Hepatocyte (in vitro differentiated cells): ENCODE data around the gene EIF2D. TPM values are rescaled to one million over a fixed set of nuclear protein-coding genes. Genes with fewer than 3 reads are reported as not detected.
A peak's percentile ranks its signal among the peaks of the same experiment; 100 is the strongest.

Source experiments
- DNase-seq: peaks from one replicate; pipeline ENCODE4 v3.0.0-alpha.2; 2016; ENCODE audit warnings: low spot score
- H2AFZ ChIP-seq: fragments of 200-600 bp; sonication (generic); 2 replicates; pipeline ENCODE4 v1.6.0; 2016; ENCODE audit warnings: antibody characterized with exemption, mild to moderate bottlenecking
- H3K27ac ChIP-seq: fragments of 200-600 bp; sonication (generic); 2 replicates; pipeline ENCODE4 v1.5.1; 2016; ENCODE audit warnings: mild to moderate bottlenecking
- H3K27me3 ChIP-seq: fragments of 200-600 bp; sonication (generic); 2 replicates; pipeline ENCODE4 v1.6.1; 2016
- H3K36me3 ChIP-seq: fragments of 200-600 bp; sonication (generic); replicated peaks from 2 replicates; pipeline ENCODE4 v1.5.1; 2016; ENCODE audit warnings: low read depth; ENCODE audit not compliant: insufficient read depth
- H3K4me1 ChIP-seq: fragments of 200-600 bp; sonication (generic); 2 replicates; pipeline ENCODE4 v1.5.1; 2016; ENCODE audit warnings: mild to moderate bottlenecking, moderate library complexity; ENCODE audit not compliant: insufficient read depth
- H3K4me2 ChIP-seq: fragments of 200-600 bp; sonication (generic); 2 replicates; pipeline ENCODE4 v1.6.0; 2016
- H3K4me3 ChIP-seq: fragments of 200-600 bp; sonication (generic); 2 replicates; pipeline ENCODE4 v1.5.1; 2016; ENCODE audit warnings: mild to moderate bottlenecking
- H3K79me2 ChIP-seq: fragments of 200-600 bp; sonication (generic); 2 replicates; pipeline ENCODE4 v1.6.0; 2017; ENCODE audit warnings: mild to moderate bottlenecking
- H3K9me2 ChIP-seq: fragments of 200-600 bp; sonication (generic); replicated peaks from 2 replicates; pipeline ENCODE4 v1.6.0; 2017; ENCODE audit warnings: mild to moderate bottlenecking; ENCODE audit not compliant: insufficient read depth
- H3K9me3 ChIP-seq: fragments of 200-600 bp; sonication (generic); 2 replicates; pipeline ENCODE4 v1.5.1; 2016; ENCODE audit warnings: low read depth, mild to moderate bottlenecking
- H4K20me1 ChIP-seq: fragments of 200-600 bp; sonication (generic); 2 replicates; pipeline ENCODE4 v1.6.0; 2016; ENCODE audit warnings: mild to moderate bottlenecking; ENCODE audit not compliant: insufficient read depth, poor library complexity, severe bottlenecking
- CTCF ChIP-seq: fragments of 200-600 bp; sonication (generic); IDR thresholded peaks from 2 replicates; pipeline ENCODE4 v1.5.1; 2016; ENCODE audit warnings: antibody characterized with exemption, mild to moderate bottlenecking; ENCODE audit not compliant: poor library complexity
- EZH2 ChIP-seq: fragments of 200-600 bp; sonication (generic); IDR thresholded peaks from 2 replicates; pipeline ENCODE4 v1.6.1; 2016; ENCODE audit warnings: antibody characterized with exemption, mild to moderate bottlenecking, borderline replicate concordance
- EZH2phosphoT487 ChIP-seq: fragments of 200-600 bp; sonication (generic); IDR thresholded peaks from one replicate; pipeline ENCODE4 v1.6.1; 2018; ENCODE audit warnings: antibody characterized with exemption, mild to moderate bottlenecking, low read depth, moderate library complexity; ENCODE audit not compliant: unreplicated experiment, severe bottlenecking
- WGBS: methylation state at CpG from one replicate; pipeline ENCODE4 v1.1.6; 2016; ENCODE audit warnings: low lambda C conversion rate; ENCODE audit errors: missing lambda C conversion rate; 5-methylcytosine and 5-hydroxymethylcytosine counted together
- polyA plus RNA-seq: library from polyadenylated mRNA; unstranded; fragments of >200 nt; fragmentation: Nextera tagmentation; extraction: Ambion mirVana; gene quantifications from 2 replicates; pipeline ENCODE4 v1.2.1, GENCODE V29; 2016
- total RNA-seq: library from RNA; depleted of rRNA; stranded (reverse); fragments of >200 nt; gene quantifications from 2 replicates; pipeline ENCODE4 v1.2.3, GENCODE V29; 2014

The EIF2D gene
- total and polyA plus RNA-seq, 2 experiments from 2014 or later, result 27.7 to 40.4 TPM

GRCh38 chr1:206545351-206545750, 66.9 kb downstream of the EIF2D start:
- Histone ChIP-seq H3K4me2 (no peak overlapping the region), H3K4me3 (no peak overlapping the region), H3K4me1 (no peaks in the 10 kb centered on the region), H4K20me1 (no peaks in the 10 kb centered on the region), H3K9me2 (no peaks in the 10 kb centered on the region), H3K27ac (no peak overlapping the region), H3K79me2 (no peaks in the 10 kb centered on the region), H3K36me3 (no peaks in the 10 kb centered on the region), H3K9me3 (no peaks in the 10 kb centered on the region), H2AFZ (no peak overlapping the region), H3K27me3 (no peaks in the 10 kb centered on the region)
- no peak for DNase-seq
- TF ChIP-seq EZH2, result no peak
- no peak for TF ChIP-seq CTCF
- TF ChIP-seq EZH2phosphoT487, result no peak
- WGBS, result 96% methylated on average over 1 of the region's 1 CpG

GRCh38 chr1:206544562-206545257, 67.6 kb downstream of the EIF2D start:
- Histone ChIP-seq H3K4me1 (no peaks in the 10 kb centered on the region), H3K27me3 (no peaks in the 10 kb centered on the region), H3K27ac (no peak overlapping the region), H3K9me3 (no peaks in the 10 kb centered on the region), H3K4me3 (no peak overlapping the region), H3K9me2 (no peaks in the 10 kb centered on the region), H3K4me2 (no peak overlapping the region), H3K36me3 (no peaks in the 10 kb centered on the region), H4K20me1 (no peaks in the 10 kb centered on the region), H2AFZ (no peak overlapping the region), H3K79me2 (no peaks in the 10 kb centered on the region)
- WGBS, result 11% methylated on average over 9 of the region's 9 CpGs
- peak; percentile 78 for DNase-seq
- TF ChIP-seq CTCF (peak; percentile 88), EZH2 (no peak)

Other genes starting within 250 kb of the EIF2D start
- 6.4 and 7.3 TPM in 2 replicates for gene IKBKE, start 142.0 kb downstream of the EIF2D start, total RNA-seq
- 5.9 and 6.4 TPM in 2 replicates for gene IKBKE, start 142.0 kb downstream of the EIF2D start, polyA plus RNA-seq
- 2.0 TPM in 2 replicates for gene RASSF5, start 104.9 kb downstream of the EIF2D start, total RNA-seq
- gene RASSF5, start 104.9 kb downstream of the EIF2D start, polyA plus RNA-seq, result 1.6 and 2.3 TPM in 2 replicates
- gene DYRK3, start 23.1 kb upstream of the EIF2D start, total RNA-seq, result 4.6 and 6.2 TPM in 2 replicates
- 5.8 and 8.9 TPM in 2 replicates for gene DYRK3, start 23.1 kb upstream of the EIF2D start, polyA plus RNA-seq
- 38.9 and 39.4 TPM in 2 replicates for gene MAPKAPK2, start 72.4 kb upstream of the EIF2D start, total RNA-seq
- gene MAPKAPK2, start 72.4 kb upstream of the EIF2D start, polyA plus RNA-seq, result 12.8 and 13.3 TPM in 2 replicates
- gene IL19, start 158.3 kb upstream of the EIF2D start, total RNA-seq, result 0.28 and 0.37 TPM in 2 replicates
- gene IL19, start 158.3 kb upstream of the EIF2D start, polyA plus RNA-seq, result not detected in 2 replicates
- gene IL10, start 160.0 kb upstream of the EIF2D start, total RNA-seq, result not detected in 2 replicates
- 0.49 and 0.50 TPM in 2 replicates for gene IL10, start 160.0 kb upstream of the EIF2D start, polyA plus RNA-seq